GM12891 (cell line): ENCODE measurements around the gene ZNF584.

ENCODE experiments used
- POLR2A ChIP-seq: IDR thresholded peaks from 2 replicates; pipeline ENCODE4 v1.6.1; 2011; ENCODE audit warnings: low read depth, low read length, control low read depth
- POLR2AphosphoS5 ChIP-seq: IDR thresholded peaks from 2 replicates; pipeline ENCODE4 v1.6.1; 2011; ENCODE audit warnings: low read depth, low read length, control low read depth
- POU2F2 ChIP-seq: IDR thresholded peaks from 2 replicates; pipeline ENCODE4 v1.6.1; 2011; ENCODE audit warnings: low read depth, mild to moderate bottlenecking, control low read depth, low read length, moderate library complexity
- TAF1 ChIP-seq: IDR thresholded peaks from 2 replicates; pipeline ENCODE4 v1.6.1; 2011; ENCODE audit warnings: low read depth, low read length, control low read depth

- no peak for TF ChIP-seq POLR2AphosphoS5
- TF ChIP-seq POLR2A = no peak
- TF ChIP-seq TAF1 = no peak
- no peak for TF ChIP-seq POU2F2
These were observed 44.3 kb upstream of the ZNF584 start for GRCh38 chr19:58364146-58364545.
